ENCODE data around the gene TMEM43.
A peak's percentile ranks its signal among the peaks of the same experiment; 100 is the strongest.

TMEM43 gene

GRCh38 chr3:14138878-14139655 lies 14.2 kb downstream of the TMEM43 start:
- DNase-seq = no peak

GRCh38 chr3:14139771-14140170 lies 14.9 kb downstream of the TMEM43 start:
- no peak for DNase-seq

- no peak for DNase-seq
Observed at GRCh38 chr3:14140668-14141067, 15.8 kb downstream of the TMEM43 start.

GRCh38 chr3:14141144-14141543 lies 16.3 kb downstream of the TMEM43 start:
- no peak for DNase-seq

- DNase-seq = peak; percentile 70
Observed at GRCh38 chr3:14141602-14142341, 16.9 kb downstream of the TMEM43 start.

GRCh38 chr3:14142567-14143270 lies 17.9 kb downstream of the TMEM43 start:
- DNase-seq = no peak

GRCh38 chr3:14143271-14144225 lies 18.7 kb downstream of the TMEM43 start:
- no peak for DNase-seq

- DNase-seq = peak; percentile 67
Observed at GRCh38 chr3:14144423-14145075, 19.7 kb downstream of the TMEM43 start.

- DNase-seq = no peak
Observed at GRCh38 chr3:14145236-14145635, 20.4 kb downstream of the TMEM43 start.

GRCh38 chr3:14145670-14146380 lies 21.0 kb downstream of the TMEM43 start:
- DNase-seq = no peak

GRCh38 chr3:14146381-14147065 lies 21.7 kb downstream of the TMEM43 start:
- DNase-seq = no peak

GRCh38 chr3:14147066-14147435 lies 22.2 kb downstream of the TMEM43 start:
- no peak for DNase-seq

- no peak for DNase-seq
Observed at GRCh38 chr3:14147617-14148016, 22.8 kb downstream of the TMEM43 start.

GRCh38 chr3:14148041-14148985 lies 23.5 kb downstream of the TMEM43 start:
- DNase-seq = no peak

GRCh38 chr3:14150078-14150477 lies 25.2 kb downstream of the TMEM43 start:
- DNase-seq = no peak

- DNase-seq = no peak
Observed at GRCh38 chr3:14150491-14151230, 25.8 kb downstream of the TMEM43 start.

GRCh38 chr3:14151471-14152083 lies 26.7 kb downstream of the TMEM43 start:
- no peak for DNase-seq

GRCh38 chr3:14152233-14152962 lies 27.5 kb downstream of the TMEM43 start:
- DNase-seq = no peak

All from GDM1 (cell line).